GM12878 (cell line): ENCODE results near the gene ANO2.

ENCODE experiments used
- EP300 ChIP-seq, 2 experiments: fragments of 150-350 bp in 1 of 2; IDR thresholded peaks; 2 replicates each; pipeline ENCODE4 v1.6.1; 2011 to 2012; ENCODE audit warnings: low read depth in 2 of 2, low read length in 2 of 2, borderline replicate concordance in 1 of 2, improper control_type of control experiment in 1 of 2, inconsistent platforms in 1 of 2; ENCODE audit not compliant: control insufficient read depth in 1 of 2
- EZH2 ChIP-seq: IDR thresholded peaks from 2 replicates; pipeline ENCODE4 v1.6.1; 2012; ENCODE audit warnings: low read depth, mild to moderate bottlenecking, control low read depth, inconsistent platforms, low read length, borderline replicate concordance; ENCODE audit not compliant: control insufficient read depth
- FOXM1 ChIP-seq: IDR thresholded peaks from 2 replicates; pipeline ENCODE4 v1.6.1; 2012; ENCODE audit warnings: low read depth, mild to moderate bottlenecking, inconsistent platforms, low read length, moderate library complexity
- HDGF ChIP-seq: fragments of 450-650 bp; IDR thresholded peaks from 2 replicates; pipeline ENCODE4 v1.6.1; 2016; ENCODE audit warnings: antibody characterized with exemption
- IKZF2 ChIP-seq, 2 experiments: fragments of 450-650 bp; IDR thresholded peaks; 2 replicates each; pipeline ENCODE4 v1.6.1; 2017; ENCODE audit warnings: mild to moderate bottlenecking in 2 of 2, moderate library complexity in 2 of 2
- NFIC ChIP-seq: IDR thresholded peaks from 2 replicates; pipeline ENCODE4 v1.6.1; 2012; ENCODE audit warnings: low read depth, mild to moderate bottlenecking, inconsistent platforms, low read length, moderate library complexity
- POLR2A ChIP-seq: IDR thresholded peaks from 2 replicates; pipeline ENCODE4 v1.6.1; 2011; ENCODE audit warnings: low read depth, mild to moderate bottlenecking, low read length
- ZBTB33 ChIP-seq: fragments of 450-650 bp; IDR thresholded peaks from 2 replicates; pipeline ENCODE4 v1.6.1; 2017; ENCODE audit warnings: mild to moderate bottlenecking
- TF ChIP-seq, protein P1 (sequence below), 3 experiments: IDR thresholded peaks in 2 of 3; conservative IDR thresholded peaks in 1 of 3; 2 replicates each; pipeline ENCODE4 v1.5.1; 2011; ENCODE audit warnings: low read depth in 3 of 3, low read length in 3 of 3, mild to moderate bottlenecking in 3 of 3, control low read depth in 2 of 3, moderate library complexity in 2 of 3, inconsistent platforms in 1 of 3, mixed read lengths in 1 of 3; ENCODE audit not compliant: control insufficient read depth in 2 of 3, insufficient read depth in 1 of 3; ENCODE audit errors: extremely low read depth in 1 of 3

DNA sequence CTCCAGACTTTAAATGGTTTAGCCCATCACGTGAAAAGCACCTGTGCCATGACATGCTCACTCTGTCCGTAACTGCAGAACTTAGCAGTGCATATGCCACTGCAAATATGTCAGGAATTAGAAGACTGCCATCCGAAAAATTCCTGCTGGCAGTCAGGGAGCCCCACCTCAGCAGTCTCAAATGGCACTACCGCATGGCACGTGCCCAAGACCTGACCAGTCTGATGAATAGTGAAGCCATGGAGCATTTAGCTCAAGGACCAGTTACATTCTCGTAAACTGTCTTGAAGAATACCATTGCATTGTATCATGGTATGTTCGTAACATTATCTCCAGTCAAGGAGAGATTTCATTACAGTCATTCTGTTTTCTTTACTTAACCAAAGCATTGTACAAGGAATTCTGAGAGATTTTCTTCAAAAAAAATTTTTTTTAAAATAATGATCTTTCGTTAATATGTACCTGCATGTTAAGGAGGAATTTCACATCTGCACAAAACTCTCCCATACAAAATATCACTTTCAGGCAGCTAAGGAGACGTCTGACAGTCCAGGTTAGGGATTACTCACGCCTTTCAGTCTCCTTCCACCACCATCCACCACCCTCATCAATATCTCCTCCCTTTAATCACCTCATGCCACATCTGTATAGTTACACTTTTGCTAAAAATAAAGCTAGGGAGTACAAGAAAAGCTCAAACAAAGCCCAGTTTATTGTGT is 138.5 kb downstream of the ANO2 start:
- no peak for TF ChIP-seq HDGF
- TF ChIP-seq POLR2A = no peak
- no peak for TF ChIP-seq EP300 (IDR thresholded peaks at IDR 0.05; ENCODE audit: borderline replicate concordance in 1 of 2, control insufficient read depth in 1 of 2, low read depth in 2 of 2, low read length in 2 of 2)
- no peak for TF ChIP-seq IKZF2 (IDR thresholded peaks at IDR 0.05)
- TF ChIP-seq, protein P1, sequence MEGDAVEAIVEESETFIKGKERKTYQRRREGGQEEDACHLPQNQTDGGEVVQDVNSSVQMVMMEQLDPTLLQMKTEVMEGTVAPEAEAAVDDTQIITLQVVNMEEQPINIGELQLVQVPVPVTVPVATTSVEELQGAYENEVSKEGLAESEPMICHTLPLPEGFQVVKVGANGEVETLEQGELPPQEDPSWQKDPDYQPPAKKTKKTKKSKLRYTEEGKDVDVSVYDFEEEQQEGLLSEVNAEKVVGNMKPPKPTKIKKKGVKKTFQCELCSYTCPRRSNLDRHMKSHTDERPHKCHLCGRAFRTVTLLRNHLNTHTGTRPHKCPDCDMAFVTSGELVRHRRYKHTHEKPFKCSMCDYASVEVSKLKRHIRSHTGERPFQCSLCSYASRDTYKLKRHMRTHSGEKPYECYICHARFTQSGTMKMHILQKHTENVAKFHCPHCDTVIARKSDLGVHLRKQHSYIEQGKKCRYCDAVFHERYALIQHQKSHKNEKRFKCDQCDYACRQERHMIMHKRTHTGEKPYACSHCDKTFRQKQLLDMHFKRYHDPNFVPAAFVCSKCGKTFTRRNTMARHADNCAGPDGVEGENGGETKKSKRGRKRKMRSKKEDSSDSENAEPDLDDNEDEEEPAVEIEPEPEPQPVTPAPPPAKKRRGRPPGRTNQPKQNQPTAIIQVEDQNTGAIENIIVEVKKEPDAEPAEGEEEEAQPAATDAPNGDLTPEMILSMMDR (IDR thresholded peaks at IDR 0.05 in 2 of 3, conservative IDR thresholded peaks at IDR 0.05 in 1 of 3; ENCODE audit: control insufficient read depth in 2 of 3, extremely low read depth in 1 of 3, insufficient read depth in 1 of 3, low read depth in 3 of 3, low read length in 3 of 3) = no peak
- no peak for TF ChIP-seq FOXM1
- no peak for TF ChIP-seq ZBTB33
- no peak for TF ChIP-seq EZH2
- TF ChIP-seq NFIC = no peak
